K562 (cell line): ENCODE measurements around the gene LPIN1. TPM values are rescaled to one million over a fixed set of nuclear protein-coding genes. Genes with fewer than 3 reads are reported as not detected.

Source experiments
- BHLHE40 ChIP-seq: IDR thresholded peaks from 2 replicates; pipeline ENCODE4 v1.6.1; 2011; ENCODE audit warnings: low read length, improper control_type of control experiment
- CBFA2T2 ChIP-seq: fragments of 450-650 bp; conservative IDR thresholded peaks from 2 replicates; pipeline ENCODE4 v1.6.1; 2017; ENCODE audit warnings: mild to moderate bottlenecking
- EWSR1 ChIP-seq: fragments of 450-650 bp; IDR thresholded peaks from 2 replicates; pipeline ENCODE4 v1.6.1; 2018; ENCODE audit warnings: borderline replicate concordance, mild to moderate bottlenecking, low read depth, moderate library complexity; ENCODE audit not compliant: partially characterized antibody
- HCFC1 ChIP-seq: IDR thresholded peaks from 2 replicates; pipeline ENCODE4 v1.6.1; 2012; ENCODE audit warnings: low read depth, low read length, improper control_type of control experiment
- HDAC8 ChIP-seq: fragments of 450-650 bp; IDR thresholded peaks from 2 replicates; pipeline ENCODE4 v1.6.1; 2016; ENCODE audit warnings: mild to moderate bottlenecking, missing genetic modification characterization, moderate library complexity, missing compliant biosample characterization
- JUN ChIP-seq, 2 experiments: sonication (generic) in 1 of 2; formaldehyde crosslinking in 1 of 2; IDR thresholded peaks; 2 replicates each; pipeline versions ENCODE4 v1.6.1 to v1.8.0; 2012 to 2022; ENCODE audit warnings: borderline replicate concordance in 2 of 2, mild to moderate bottlenecking in 2 of 2, improper control_type of control experiment in 1 of 2, low read depth in 1 of 2, low read length in 1 of 2, missing genetic modification reagents in 1 of 2
- KDM5B ChIP-seq: fragments of 200-600 bp; sonication (generic); IDR thresholded peaks from 2 replicates; pipeline ENCODE4 v1.6.1; 2012; ENCODE audit warnings: low read depth, mild to moderate bottlenecking, moderate library complexity, low read length, control low read depth, inconsistent platforms; ENCODE audit not compliant: insufficient replicate concordance
- KLF13 ChIP-seq: fragments of 450-650 bp; IDR thresholded peaks from 2 replicates; pipeline ENCODE4 v1.6.1; 2016; ENCODE audit warnings: missing genetic modification characterization, low read depth, mild to moderate bottlenecking, missing compliant biosample characterization, moderate library complexity, borderline replicate concordance
- MIER1 ChIP-seq: fragments of 450-650 bp; IDR thresholded peaks from 2 replicates; pipeline ENCODE4 v1.6.1; 2016; ENCODE audit warnings: antibody characterized with exemption, mild to moderate bottlenecking, low read depth
- NONO ChIP-seq, 2 experiments: fragments of 200-400 bp in 1 of 2; fragments of 450-650 bp in 1 of 2; formaldehyde crosslinking in 1 of 2; IDR thresholded peaks; 2 replicates each; pipeline ENCODE4 v1.6.1; 2017; ENCODE audit warnings: low read depth in 2 of 2, mild to moderate bottlenecking in 2 of 2, moderate library complexity in 2 of 2, low read length in 1 of 2
- POU5F1 ChIP-seq: fragments of 150-350 bp; IDR thresholded peaks from 2 replicates; pipeline ENCODE4 v1.6.1; 2014; ENCODE audit warnings: borderline replicate concordance, low read length, low read depth, mild to moderate bottlenecking; ENCODE audit not compliant: partially characterized antibody
- RAD21 ChIP-seq, 2 experiments: fragments of 250-450 bp in 1 of 2; fragments of 450-650 bp in 1 of 2; sonication (Bioruptor Pico) in 1 of 2; formaldehyde crosslinking in 1 of 2; IDR thresholded peaks in 1 of 2; conservative IDR thresholded peaks in 1 of 2; 2 replicates each; pipeline versions ENCODE4 v1.4.0 to v1.8.0; 2020 to 2022; ENCODE audit warnings: mild to moderate bottlenecking in 2 of 2, moderate library complexity in 1 of 2
- RCOR1 ChIP-seq, 2 experiments: IDR thresholded peaks; 2 replicates each; pipeline ENCODE4 v1.6.1; 2012; ENCODE audit warnings: low read depth in 2 of 2, low read length in 2 of 2, borderline replicate concordance in 1 of 2, improper control_type of control experiment in 1 of 2
- SMAD2 ChIP-seq: fragments of 150-350 bp; IDR thresholded peaks from 2 replicates; pipeline ENCODE4 v1.6.1; 2014; ENCODE audit warnings: low read depth, mild to moderate bottlenecking, low read length
- XRCC5 ChIP-seq: fragments of 200-400 bp; formaldehyde crosslinking; IDR thresholded peaks from 2 replicates; pipeline ENCODE4 v1.6.1; 2017; ENCODE audit warnings: low read depth, mild to moderate bottlenecking, low read length
- YY1 ChIP-seq, 3 experiments: IDR thresholded peaks; 2 replicates each; pipeline ENCODE4 v1.6.1; 2011; ENCODE audit warnings: low read length in 2 of 3, mild to moderate bottlenecking in 2 of 3, moderate library complexity in 2 of 3, borderline replicate concordance in 1 of 3, control low read depth in 1 of 3, low read depth in 1 of 3; ENCODE audit not compliant: insufficient read depth in 3 of 3, insufficient replicate concordance in 2 of 3, control insufficient read depth in 1 of 3, insufficient read length in 1 of 3; ENCODE audit errors: extremely low read depth in 1 of 3
- ZFP30 ChIP-seq: fragments of 250-450 bp; sonication (Bioruptor Pico); IDR thresholded peaks from 2 replicates; pipeline ENCODE4 v1.8.0; 2022; ENCODE audit warnings: moderate library complexity, mild to moderate bottlenecking, inconsistent platforms, borderline replicate concordance
- ZNF24 ChIP-seq: fragments of 450-650 bp; IDR thresholded peaks from 2 replicates; pipeline ENCODE4 v1.6.1; 2016
- ZNF263 ChIP-seq: sonication (generic); formaldehyde crosslinking; IDR thresholded peaks from 2 replicates; pipeline ENCODE4 v1.8.0; 2022; ENCODE audit warnings: mild to moderate bottlenecking, missing genetic modification reagents, borderline replicate concordance
- polyA plus RNA-seq, 8 experiments: library from polyadenylated mRNA; depleted of rRNA in 4 of 8; stranded (reverse) in 5 of 8; unstranded in 3 of 8; fragments of >200 nt; fragmentation: Nextera tagmentation in 2 of 8; fragmentation: Illumina TruSeq in 1 of 8; extraction: Ambion mirVana in 2 of 8; extraction: Trizol in 1 of 8; gene quantifications; 2 replicates each; pipeline versions ENCODE4 v1.2.1 to v1.2.3, GENCODE V29; 2011 to 2014; ENCODE audit warnings: inconsistent platforms in 1 of 8, missing spikeins in 1 of 8
- total RNA-seq, 7 experiments: library from RNA; depleted of rRNA in 6 of 7; stranded (reverse); fragments of >200 nt in 6 of 7; fragmentation: Illumina TruSeq in 2 of 7; extraction: Trizol in 2 of 7; gene quantifications; 2 replicates each; pipeline versions ENCODE4 v1.2.1 to v1.2.3, GENCODE V29; 2011 to 2021; ENCODE audit warnings: low replicate concordance in 1 of 7
- TF ChIP-seq, protein P1 (sequence below): fragments of 450-650 bp; IDR thresholded peaks from 2 replicates; pipeline ENCODE4 v1.6.1; 2016; ENCODE audit warnings: borderline replicate concordance
- TF ChIP-seq, protein P2 (sequence below): fragments of 250-450 bp; sonication (Bioruptor Pico); IDR thresholded peaks from 2 replicates; pipeline ENCODE4 v1.8.0; 2021; ENCODE audit warnings: moderate library complexity, mild to moderate bottlenecking, inconsistent platforms

Gene LPIN1
- total and polyA plus RNA-seq, 9 of the 15 experiments (the other 6 are each of a cell fraction or from before 2014, with no cell fraction given) = 9.2 to 84.0 (median 27.8) TPM

DNA sequence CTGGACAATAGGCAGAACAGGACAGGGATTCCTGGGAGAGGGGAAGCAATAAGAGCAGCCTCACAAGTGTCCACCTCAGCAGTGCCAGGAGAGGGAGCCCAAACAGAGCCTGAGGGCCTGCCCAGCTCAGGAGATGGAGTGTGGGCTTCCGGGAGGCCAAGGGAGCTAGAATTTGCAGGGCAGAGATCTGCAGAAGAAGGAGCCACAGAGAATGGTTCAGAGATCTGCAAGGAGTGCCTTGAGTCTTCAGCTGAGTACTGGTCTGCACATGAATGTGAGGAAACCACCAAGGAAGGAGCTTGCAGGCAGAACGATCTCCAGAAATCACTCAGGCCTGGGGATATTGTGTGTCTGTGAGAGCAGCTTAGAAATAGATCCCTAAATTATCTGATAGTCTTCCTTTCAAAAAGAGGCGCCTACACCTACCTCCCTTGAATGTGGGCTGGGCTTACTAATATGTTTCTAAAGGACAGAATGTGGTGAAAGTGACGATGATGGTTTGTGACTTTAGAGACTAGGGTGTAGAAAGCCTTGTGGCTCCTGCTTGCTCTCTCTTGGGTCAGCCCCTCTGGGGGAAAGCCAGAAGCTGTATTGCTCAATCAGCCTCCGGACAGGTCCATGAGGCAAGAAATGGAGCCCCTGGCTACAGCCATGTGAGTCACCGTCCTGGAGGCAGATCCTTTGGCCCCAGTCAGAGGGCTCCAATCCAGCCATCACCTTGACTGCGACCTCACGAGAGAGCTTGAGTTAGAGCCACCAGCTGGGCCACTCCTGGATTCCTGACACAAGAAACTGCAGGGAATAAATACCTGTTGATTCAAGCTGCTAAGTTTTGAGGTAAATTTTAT lies 7.6 kb upstream of the LPIN1 start (continued):
- TF ChIP-seq ZNF263 (CRISPR knock-in tag) (no peak), KDM5B (no peak), EWSR1 (no peak), BHLHE40 (peak; percentile 7; the same call in 1 of the 2 replicates), JUN (IDR thresholded peaks at IDR 0.05; ENCODE audit: borderline replicate concordance, low read depth, low read length) (peak; percentile 54; the same call in 1 of the 2 replicates), JUN (CRISPR knock-in tag; IDR thresholded peaks at IDR 0.05; ENCODE audit: borderline replicate concordance) (no peak), RCOR1 (IDR thresholded peaks at IDR 0.05; ENCODE audit: borderline replicate concordance in 1 of 2, low read depth in 2 of 2, low read length in 2 of 2) (peak in 1 of 2 experiments; percentile 66; a peak in 1 of 4 replicates), SMAD2 (no peak), RAD21 (CRISPR knock-in tag; conservative IDR thresholded peaks at IDR 0.05 in 1 of 2, IDR thresholded peaks at IDR 0.05 in 1 of 2) (peak; percentile 76 to 90), POU5F1 (no peak), ZFP30 (CRISPR knock-in tag) (no peak), NONO (IDR thresholded peaks at IDR 0.05; ENCODE audit: low read depth in 2 of 2, low read length in 1 of 2) (no peak), CBFA2T2 (no peak), XRCC5 (0 out of 2 replicates have a peak, but pooled peaks have one; percentile 43), HCFC1 (no peak), YY1 (IDR thresholded peaks at IDR 0.05; ENCODE audit: borderline replicate concordance in 1 of 3, control insufficient read depth in 1 of 3, extremely low read depth in 1 of 3, insufficient read depth in 3 of 3, insufficient read length in 1 of 3, insufficient replicate concordance in 2 of 3, low read depth in 1 of 3, low read length in 2 of 3) (peak in 1 of 3 experiments; percentile 50), HDAC8 (tag) (no peak), ZNF24 (no peak), MIER1 (no peak), KLF13 (tag) (no peak)
- TF ChIP-seq, protein P1, sequence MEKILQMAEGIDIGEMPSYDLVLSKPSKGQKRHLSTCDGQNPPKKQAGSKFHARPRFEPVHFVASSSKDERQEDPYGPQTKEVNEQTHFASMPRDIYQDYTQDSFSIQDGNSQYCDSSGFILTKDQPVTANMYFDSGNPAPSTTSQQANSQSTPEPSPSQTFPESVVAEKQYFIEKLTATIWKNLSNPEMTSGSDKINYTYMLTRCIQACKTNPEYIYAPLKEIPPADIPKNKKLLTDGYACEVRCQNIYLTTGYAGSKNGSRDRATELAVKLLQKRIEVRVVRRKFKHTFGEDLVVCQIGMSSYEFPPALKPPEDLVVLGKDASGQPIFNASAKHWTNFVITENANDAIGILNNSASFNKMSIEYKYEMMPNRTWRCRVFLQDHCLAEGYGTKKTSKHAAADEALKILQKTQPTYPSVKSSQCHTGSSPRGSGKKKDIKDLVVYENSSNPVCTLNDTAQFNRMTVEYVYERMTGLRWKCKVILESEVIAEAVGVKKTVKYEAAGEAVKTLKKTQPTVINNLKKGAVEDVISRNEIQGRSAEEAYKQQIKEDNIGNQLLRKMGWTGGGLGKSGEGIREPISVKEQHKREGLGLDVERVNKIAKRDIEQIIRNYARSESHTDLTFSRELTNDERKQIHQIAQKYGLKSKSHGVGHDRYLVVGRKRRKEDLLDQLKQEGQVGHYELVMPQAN = no peak
- TF ChIP-seq, protein P2, sequence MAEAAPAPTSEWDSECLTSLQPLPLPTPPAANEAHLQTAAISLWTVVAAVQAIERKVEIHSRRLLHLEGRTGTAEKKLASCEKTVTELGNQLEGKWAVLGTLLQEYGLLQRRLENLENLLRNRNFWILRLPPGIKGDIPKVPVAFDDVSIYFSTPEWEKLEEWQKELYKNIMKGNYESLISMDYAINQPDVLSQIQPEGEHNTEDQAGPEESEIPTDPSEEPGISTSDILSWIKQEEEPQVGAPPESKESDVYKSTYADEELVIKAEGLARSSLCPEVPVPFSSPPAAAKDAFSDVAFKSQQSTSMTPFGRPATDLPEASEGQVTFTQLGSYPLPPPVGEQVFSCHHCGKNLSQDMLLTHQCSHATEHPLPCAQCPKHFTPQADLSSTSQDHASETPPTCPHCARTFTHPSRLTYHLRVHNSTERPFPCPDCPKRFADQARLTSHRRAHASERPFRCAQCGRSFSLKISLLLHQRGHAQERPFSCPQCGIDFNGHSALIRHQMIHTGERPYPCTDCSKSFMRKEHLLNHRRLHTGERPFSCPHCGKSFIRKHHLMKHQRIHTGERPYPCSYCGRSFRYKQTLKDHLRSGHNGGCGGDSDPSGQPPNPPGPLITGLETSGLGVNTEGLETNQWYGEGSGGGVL (CRISPR knock-in tag) = no peak
